Activated CD4-positive, alpha-beta T cell treated with anti-CD3 and anti-CD28 coated beads, Interleukin-2, amount 50 U/mL, for 4 hours (primary cell): ENCODE measurements around the gene FOXO6.

Experiments
- DNase-seq, 2 experiments: peaks; one replicate each; pipeline ENCODE4 v3.0.0-alpha.2; 2020

Gene FOXO6

GRCh38 chr1:41386196-41386663, 25.0 kb downstream of the FOXO6 start:
- DNase-seq, result no peak

- no peak for DNase-seq
Measured at GRCh38 chr1:41387667-41388091, 26.4 kb downstream of the FOXO6 start.

GRCh38 chr1:41388510-41388909, 27.3 kb downstream of the FOXO6 start:
- DNase-seq, result no peak

GRCh38 chr1:41389009-41389408, 27.8 kb downstream of the FOXO6 start:
- no peak for DNase-seq

GRCh38 chr1:41390166-41390565, 28.9 kb downstream of the FOXO6 start:
- DNase-seq, result no peak

- no peak for DNase-seq
Measured at GRCh38 chr1:41390573-41390972, 29.3 kb downstream of the FOXO6 start.

- no peak for DNase-seq
Measured at GRCh38 chr1:41391834-41392527, 30.7 kb downstream of the FOXO6 start.

- no peak for DNase-seq
Measured at GRCh38 chr1:41392528-41392924, 31.3 kb downstream of the FOXO6 start.

- DNase-seq, result no peak
Measured at GRCh38 chr1:41393716-41394368, 32.6 kb downstream of the FOXO6 start.

GRCh38 chr1:41394369-41394744, 33.1 kb downstream of the FOXO6 start:
- no peak for DNase-seq

GRCh38 chr1:41394959-41395956, 34.0 kb downstream of the FOXO6 start:
- DNase-seq, result no peak

GRCh38 chr1:41396084-41396483, 34.9 kb downstream of the FOXO6 start:
- no peak for DNase-seq

- no peak for DNase-seq
Measured at GRCh38 chr1:41397020-41397419, 35.8 kb downstream of the FOXO6 start.

GRCh38 chr1:41397753-41398330, 36.6 kb downstream of the FOXO6 start:
- no peak for DNase-seq

GRCh38 chr1:41399145-41399795, 38.0 kb downstream of the FOXO6 start:
- DNase-seq, result no peak

- DNase-seq, result no peak
Measured at GRCh38 chr1:41400225-41400624, 39.0 kb downstream of the FOXO6 start.

- no peak for DNase-seq
Measured at GRCh38 chr1:41401899-41402298, 40.7 kb downstream of the FOXO6 start.

GRCh38 chr1:41404308-41404761, 43.1 kb downstream of the FOXO6 start:
- DNase-seq, result no peak

- DNase-seq, result no peak
Measured at GRCh38 chr1:41407664-41408252, 46.5 kb downstream of the FOXO6 start.

- DNase-seq, result no peak
Measured at GRCh38 chr1:41408691-41409090, 47.5 kb downstream of the FOXO6 start.

- DNase-seq, result no peak
Measured at GRCh38 chr1:41409825-41410224, 48.6 kb downstream of the FOXO6 start.

- DNase-seq, result no peak
Measured at GRCh38 chr1:41410462-41410861, 49.2 kb downstream of the FOXO6 start.
